Osteoblast (primary cell): ENCODE results near the gene ZBTB7C. TPM values are rescaled to one million over a fixed set of nuclear protein-coding genes. Genes with fewer than 3 reads are reported as not detected.

Experiments used
- DNase-seq: peaks from one replicate; pipeline ENCODE4 v3.0.0; 2011; ENCODE audit warnings: low spot score, mixed read lengths; ENCODE audit not compliant: insufficient read length; ENCODE audit errors: missing footprints
- H2AFZ ChIP-seq: 2 replicates; pipeline ENCODE4 v1.6.0; 2011; ENCODE audit warnings: mild to moderate bottlenecking, low read length
- H3K27ac ChIP-seq: 2 replicates; pipeline ENCODE4 v1.5.1; 2011; ENCODE audit warnings: mild to moderate bottlenecking, low read depth, low read length, moderate library complexity
- H3K27me3 ChIP-seq: 2 replicates; pipeline ENCODE4 v1.6.0; 2012; ENCODE audit warnings: mild to moderate bottlenecking, control low read depth, inconsistent platforms, low read length, moderate library complexity; ENCODE audit not compliant: insufficient read depth
- H3K36me3 ChIP-seq: 2 replicates; pipeline ENCODE4 v1.5.1; 2011; ENCODE audit warnings: mild to moderate bottlenecking, low read length, control low read depth, moderate library complexity; ENCODE audit not compliant: insufficient read depth
- H3K4me1 ChIP-seq: 2 replicates; pipeline ENCODE4 v1.5.1; 2011; ENCODE audit warnings: mild to moderate bottlenecking, low read length, control low read depth, moderate library complexity; ENCODE audit not compliant: insufficient read depth
- H3K4me2 ChIP-seq: 2 replicates; pipeline ENCODE4 v1.6.0; 2011; ENCODE audit warnings: mild to moderate bottlenecking, low read length; ENCODE audit not compliant: insufficient read depth
- H3K4me3 ChIP-seq: fragments of 200-600 bp; sonication (generic); 3 replicates; pipeline ENCODE4 v1.5.1; 2012; ENCODE audit warnings: mild to moderate bottlenecking, low read length, inconsistent platforms; ENCODE audit not compliant: insufficient read depth
- H3K79me2 ChIP-seq: 2 replicates; pipeline ENCODE4 v1.6.0; 2012; ENCODE audit warnings: mild to moderate bottlenecking, low read length, control low read depth, inconsistent platforms; ENCODE audit not compliant: insufficient read depth
- H3K9me3 ChIP-seq: 2 replicates; pipeline ENCODE4 v1.5.1; 2011; ENCODE audit warnings: low read depth, low read length, control low read depth
- H4K20me1 ChIP-seq: 2 replicates; pipeline ENCODE4 v1.6.0; 2012; ENCODE audit warnings: mild to moderate bottlenecking, low read length, control low read depth; ENCODE audit not compliant: insufficient read depth
- CTCF ChIP-seq: IDR thresholded peaks from 2 replicates; pipeline ENCODE4 v1.5.1; 2011; ENCODE audit warnings: mild to moderate bottlenecking, low read depth, low read length, moderate library complexity; ENCODE audit errors: extremely low read depth
- total RNA-seq: library from RNA; depleted of rRNA; stranded (reverse); fragments of >200 nt; gene quantifications from 2 replicates; pipeline ENCODE4 v1.2.3, GENCODE V29; 2012

Gene ZBTB7C
- total RNA-seq, 1 donor: 0.36 TPM

DNA sequence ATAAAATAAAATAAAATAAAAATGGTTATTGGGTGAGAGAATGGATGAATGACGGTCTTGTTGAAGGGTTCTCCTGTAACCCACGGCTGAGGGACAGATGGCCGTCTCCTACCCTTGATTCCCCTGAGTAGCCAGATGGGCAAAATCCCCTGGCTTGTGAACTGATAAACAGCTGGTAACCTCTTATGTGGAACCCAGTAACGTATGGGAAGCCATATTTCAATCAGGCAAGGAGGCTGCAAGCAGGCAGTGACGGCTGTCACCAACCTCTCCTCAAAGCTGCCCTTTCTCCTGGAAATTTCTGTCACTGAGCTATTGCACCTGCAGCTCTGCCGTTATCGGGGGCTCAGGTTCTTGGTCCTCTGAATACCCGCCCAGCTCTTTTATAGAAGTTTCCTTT lies 313.5 kb downstream of the ZBTB7C start:
- Histone ChIP-seq H3K27me3 (no peaks in the 10 kb centered on the region), H3K27ac (no peak overlapping the region), H3K36me3 (no peaks in the 10 kb centered on the region), H3K4me3 (no peak overlapping the region), H4K20me1 (no peaks in the 10 kb centered on the region), H3K9me3 (no peaks in the 10 kb centered on the region), H3K4me2 (no peak overlapping the region), H3K79me2 (no peaks in the 10 kb centered on the region), H3K4me1 (no peaks in the 10 kb centered on the region), H2AFZ (no peak overlapping the region)
- DNase-seq: no peak
- TF ChIP-seq CTCF: no peak

GRCh38 chr18:48093104-48093503 lies 316.1 kb downstream of the ZBTB7C start:
- TF ChIP-seq CTCF: no peak
- Histone ChIP-seq H3K4me2 (no peak overlapping the region), H3K36me3 (no peaks in the 10 kb centered on the region), H3K27me3 (no peaks in the 10 kb centered on the region), H3K9me3 (no peaks in the 10 kb centered on the region), H2AFZ (no peak overlapping the region), H3K27ac (no peak overlapping the region), H3K4me3 (no peak overlapping the region), H3K79me2 (no peaks in the 10 kb centered on the region), H3K4me1 (no peaks in the 10 kb centered on the region), H4K20me1 (no peaks in the 10 kb centered on the region)
- no peak for DNase-seq

GRCh38 chr18:48091869-48092497 lies 317.2 kb downstream of the ZBTB7C start:
- no peak overlapping the region for H3K27ac ChIP-seq
- H3K79me2 ChIP-seq: no peaks in the 10 kb centered on the region
- no peak overlapping the region for H3K4me2 ChIP-seq
- no peaks in the 10 kb centered on the region for H3K27me3 ChIP-seq
- H3K9me3 ChIP-seq: no peaks in the 10 kb centered on the region
- H4K20me1 ChIP-seq: no peaks in the 10 kb centered on the region
- DNase-seq: no peak
- no peak overlapping the region for H3K4me3 ChIP-seq
- H3K4me1 ChIP-seq: no peaks in the 10 kb centered on the region
- no peak overlapping the region for H2AFZ ChIP-seq
- H3K36me3 ChIP-seq: no peaks in the 10 kb centered on the region
- no peak for TF ChIP-seq CTCF

GRCh38 chr18:48090702-48091101 lies 318.5 kb downstream of the ZBTB7C start:
- DNase-seq: no peak

More at GRCh38 chr18:48090702-48091101, 318.5 kb downstream of the ZBTB7C start:
- no peak overlapping the region for H3K4me2 ChIP-seq
- no peaks in the 10 kb centered on the region for H3K79me2 ChIP-seq
- H4K20me1 ChIP-seq: no peaks in the 10 kb centered on the region
- no peaks in the 10 kb centered on the region for H3K27me3 ChIP-seq
- no peak overlapping the region for H3K27ac ChIP-seq
- H2AFZ ChIP-seq: no peak overlapping the region
- H3K4me1 ChIP-seq: no peaks in the 10 kb centered on the region
- TF ChIP-seq CTCF: no peak
- H3K4me3 ChIP-seq: no peak overlapping the region
- no peaks in the 10 kb centered on the region for H3K9me3 ChIP-seq
- no peaks in the 10 kb centered on the region for H3K36me3 ChIP-seq
